Measurements from ENCODE around the gene TBC1D22A.

TBC1D22A gene

DNA sequence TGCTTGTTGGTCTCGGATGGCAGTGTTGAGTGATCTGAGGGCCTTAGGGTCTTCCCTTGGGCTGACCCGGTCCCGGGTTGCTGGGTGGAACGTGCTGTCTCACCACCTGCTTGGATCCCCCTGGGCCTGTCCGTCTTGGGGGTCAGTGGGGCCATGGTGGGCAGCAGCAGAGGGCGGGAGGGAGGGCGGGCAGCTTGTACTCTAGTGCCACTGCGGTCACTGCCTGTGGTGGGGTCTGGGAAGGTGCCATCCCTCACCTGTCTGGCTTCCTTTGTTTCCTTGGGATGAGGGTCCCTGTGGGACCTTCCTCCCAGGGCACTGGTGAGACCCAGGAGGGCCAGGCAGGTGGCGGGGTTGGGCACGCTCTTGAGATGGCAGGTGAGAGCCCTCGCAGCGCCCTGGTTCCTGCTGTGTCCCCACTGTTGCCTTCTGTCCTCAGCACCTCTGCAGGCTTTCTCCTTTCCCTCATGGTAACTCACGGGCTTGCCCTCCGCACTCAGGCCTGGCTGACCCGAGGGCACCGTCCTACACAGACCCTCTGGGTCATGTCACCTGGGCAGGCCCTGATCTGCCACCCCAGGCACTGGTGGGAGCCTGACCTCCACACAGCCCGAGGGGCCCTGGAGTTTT lies 34.2 kb downstream of the TBC1D22A start:
- DNase-seq, result no peak

DNA sequence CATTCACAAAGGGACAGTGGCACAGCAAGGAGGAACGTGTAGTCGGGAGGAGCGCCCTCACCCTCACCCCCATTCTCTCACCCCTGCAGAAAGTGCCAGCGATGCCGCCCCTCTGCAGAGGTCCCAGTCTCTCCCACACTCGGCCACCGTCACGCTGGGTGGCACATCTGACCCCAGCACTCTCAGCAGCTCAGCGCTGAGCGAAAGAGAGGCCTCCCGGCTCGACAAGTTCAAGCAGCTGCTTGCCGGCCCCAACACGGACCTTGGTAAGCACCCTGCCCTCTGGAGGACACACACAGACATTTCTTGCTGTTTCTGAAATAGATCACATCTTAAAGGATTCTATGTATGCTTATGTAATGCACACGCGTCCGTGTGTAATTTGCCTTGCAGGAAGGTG lies 34.9 kb downstream of the TBC1D22A start:
- no peak for DNase-seq

DNA sequence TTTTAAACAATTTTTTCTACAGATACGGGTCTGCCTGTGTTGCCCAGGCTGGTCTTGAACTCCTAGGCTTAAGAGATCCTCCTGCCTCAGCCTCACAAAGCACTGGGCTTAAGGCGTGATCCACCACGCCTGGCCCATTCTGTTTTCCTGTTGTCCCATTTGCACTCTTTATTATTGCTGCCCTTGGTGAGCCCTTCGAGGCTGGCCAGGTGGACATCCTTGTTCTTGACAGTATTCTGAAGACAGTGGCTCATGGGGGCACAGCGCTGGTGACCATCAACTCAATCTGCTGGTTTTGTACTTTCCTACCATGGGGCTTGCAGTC lies 35.6 kb downstream of the TBC1D22A start:
- no peak for DNase-seq

DNA sequence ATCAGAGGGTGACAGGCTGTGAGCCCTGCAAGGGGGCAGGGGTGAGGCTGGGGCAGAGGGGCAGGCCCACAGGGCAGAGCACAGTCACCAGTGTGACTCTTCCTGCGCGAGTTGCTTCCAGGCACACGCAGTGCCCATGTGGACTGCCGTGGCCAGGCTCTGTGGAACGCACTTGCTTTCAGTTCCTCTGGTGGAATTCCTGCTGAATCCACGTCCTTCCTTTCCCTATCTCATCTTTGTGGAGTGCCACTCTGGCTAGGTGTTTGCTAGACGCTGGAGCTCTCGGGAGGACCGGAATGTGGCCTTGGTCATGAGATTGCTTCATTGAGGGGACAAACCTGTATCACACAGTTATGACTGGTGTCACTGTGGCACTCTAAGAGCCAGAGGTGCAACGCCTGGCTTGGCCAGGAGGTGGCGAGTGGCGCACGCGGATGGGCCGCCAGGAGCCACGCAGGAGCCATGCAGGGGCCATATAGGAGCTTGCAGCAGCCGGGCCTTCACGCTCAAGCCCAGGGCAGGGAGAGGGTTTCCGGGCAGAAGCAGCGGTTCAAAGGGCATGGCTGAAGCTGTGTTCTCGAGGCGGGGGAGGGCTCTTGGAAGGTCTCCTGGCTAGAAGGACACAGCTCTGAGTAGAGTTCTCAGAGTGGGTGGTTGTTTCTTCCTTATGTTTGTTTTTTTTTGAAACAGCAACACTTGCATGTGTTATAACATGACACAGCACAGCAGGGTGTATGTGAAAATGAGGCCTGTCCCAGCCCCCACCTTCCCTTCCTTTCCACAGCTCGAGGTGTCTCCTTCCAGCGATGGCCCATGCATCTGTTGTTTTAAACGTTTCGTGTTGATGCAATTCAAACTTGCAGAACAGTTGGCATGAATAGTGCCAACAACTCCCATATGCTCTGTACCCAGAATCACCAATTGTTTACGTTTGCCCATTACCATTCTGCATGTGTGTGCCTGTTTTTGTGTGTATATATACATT lies 36.2 kb downstream of the TBC1D22A start:
- DNase-seq, result peak in 1 of 2 experiments; percentile 44

DNA sequence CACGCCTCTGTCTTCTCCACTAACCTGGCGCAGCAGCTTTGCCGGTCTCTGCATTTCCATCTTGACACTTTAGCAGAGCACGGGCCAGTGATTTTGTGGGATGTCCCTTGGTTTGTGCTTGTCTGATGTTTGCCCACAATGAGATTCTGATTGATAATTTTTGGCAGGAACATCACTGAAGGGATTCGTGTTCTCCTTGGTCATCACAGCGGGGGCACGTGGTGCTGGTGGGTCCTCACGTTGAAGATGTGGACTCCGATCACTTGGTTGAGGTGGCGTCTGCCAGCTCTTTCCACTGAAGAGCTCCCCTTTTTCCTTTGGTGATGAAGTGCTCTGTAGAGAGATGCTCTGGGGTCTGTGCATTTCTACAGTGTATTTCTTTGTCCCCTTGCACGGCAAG lies 37.2 kb downstream of the TBC1D22A start:
- DNase-seq, result no peak

DNA sequence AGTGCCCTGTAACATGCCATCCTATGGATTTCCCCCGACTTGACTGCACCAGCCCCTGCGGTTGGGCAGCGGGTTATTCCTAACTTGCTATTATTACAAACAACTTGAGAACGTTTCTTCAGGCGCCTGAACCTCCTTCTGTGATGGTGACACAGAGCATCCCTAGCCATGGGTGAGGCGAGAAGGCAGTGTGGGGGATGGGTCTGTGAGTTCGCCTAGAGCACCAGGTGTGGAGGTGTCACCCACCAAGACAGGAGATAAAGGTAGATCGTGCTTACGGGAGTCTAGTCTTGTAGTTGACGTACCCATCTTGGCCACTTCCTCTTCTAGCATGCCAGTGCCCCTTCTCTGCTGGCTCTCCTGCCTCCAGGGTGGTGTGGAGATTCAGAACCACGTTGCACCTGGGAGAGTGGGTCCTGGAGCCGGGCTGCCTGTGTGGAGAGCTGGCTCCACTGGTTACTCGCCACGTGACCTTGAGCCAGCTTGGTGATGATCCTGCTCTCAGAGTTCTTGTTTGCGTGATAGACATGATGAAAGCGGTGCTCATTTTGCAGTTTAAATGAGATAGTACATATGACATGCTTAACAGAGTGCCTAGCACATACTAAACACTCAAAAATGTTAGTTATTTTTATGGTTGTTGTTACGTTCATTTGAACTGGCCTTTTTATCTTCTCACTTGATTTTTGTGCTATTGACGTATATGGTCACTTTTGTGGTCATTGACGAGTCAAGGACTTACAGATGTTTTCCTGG lies 37.8 kb downstream of the TBC1D22A start:
- DNase-seq, result no peak

DNA sequence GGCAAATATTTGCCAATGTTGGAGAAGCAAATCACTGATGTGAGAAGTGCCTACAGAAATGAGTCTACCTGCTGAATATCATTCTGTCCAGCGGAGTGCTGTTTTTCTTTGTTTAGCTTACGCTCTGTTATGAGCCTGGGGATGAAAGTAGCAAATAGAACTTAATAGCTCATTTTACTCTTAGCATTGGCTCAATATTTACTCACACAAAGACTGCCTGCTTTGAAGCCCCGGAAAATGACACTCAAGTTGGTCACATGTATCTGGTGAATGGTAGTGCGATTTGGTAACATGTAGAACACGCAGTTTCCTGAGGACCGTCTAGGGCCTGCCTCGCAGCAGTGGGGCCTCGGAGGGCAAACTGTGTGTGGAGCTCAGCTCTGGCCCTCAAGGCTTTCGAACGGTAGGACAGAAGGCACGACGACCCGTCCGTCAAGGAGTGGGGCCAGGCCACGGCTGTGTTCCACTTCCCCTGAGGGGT lies 38.9 kb downstream of the TBC1D22A start:
- DNase-seq, result no peak

DNA sequence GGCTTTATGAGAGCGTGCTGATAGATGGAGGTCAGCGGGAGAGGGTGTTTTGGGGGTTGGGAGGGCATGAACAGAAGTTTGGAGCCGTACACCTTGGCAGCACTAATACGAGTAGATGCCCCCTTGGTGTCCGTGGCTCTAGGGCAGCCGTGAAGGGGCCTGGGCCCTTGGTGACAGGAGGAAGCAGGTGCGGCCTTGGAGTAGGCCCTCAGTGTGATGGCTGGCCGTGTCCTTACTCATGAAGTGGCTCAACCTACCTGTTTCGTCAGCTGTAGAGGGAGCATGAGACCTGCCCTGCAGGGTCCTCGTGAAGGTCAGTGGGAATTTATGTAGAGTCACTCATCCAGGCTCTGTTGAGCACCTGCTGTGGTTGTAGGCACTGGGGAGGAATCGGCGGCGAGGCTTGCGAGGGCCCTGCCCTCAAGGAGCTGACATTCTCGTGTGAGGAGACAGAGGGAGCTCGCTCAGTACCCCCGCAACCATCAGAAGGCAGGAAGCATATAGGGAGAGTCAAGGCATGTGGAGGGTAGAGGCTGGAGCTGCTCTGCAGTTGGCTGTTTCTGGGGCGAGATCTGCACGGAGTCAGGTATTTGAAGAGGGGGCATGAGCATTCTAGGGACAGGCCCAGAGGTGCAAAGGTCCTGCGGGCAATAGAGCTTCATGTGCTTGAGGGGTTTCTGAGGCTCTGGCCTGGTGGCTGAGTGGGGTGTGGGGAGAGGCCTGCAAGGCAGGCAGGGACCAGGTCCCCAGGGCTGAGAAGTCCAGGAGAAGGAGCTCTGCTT lies 39.6 kb downstream of the TBC1D22A start:
- DNase-seq, result no peak

DNA sequence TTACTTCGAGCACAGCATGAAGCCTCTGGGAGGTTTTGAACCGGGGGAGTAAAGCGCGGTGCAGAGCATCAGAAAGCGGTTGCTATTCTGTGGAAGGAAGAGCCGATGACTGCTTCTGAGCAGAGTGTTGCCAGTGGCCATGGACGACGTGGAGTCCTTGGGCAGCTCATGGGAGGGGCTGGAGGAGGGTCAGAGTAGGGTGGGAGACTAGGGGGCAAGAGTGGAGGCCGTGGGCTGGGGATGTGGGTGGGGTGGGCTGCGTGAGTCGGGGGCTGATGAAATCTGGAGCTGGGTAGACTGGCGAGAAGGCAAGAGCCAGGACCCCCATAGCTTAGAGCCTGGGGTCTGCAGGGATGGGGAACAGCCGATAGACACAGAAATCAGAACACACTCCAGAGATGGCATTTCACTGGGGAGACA lies 40.2 kb downstream of the TBC1D22A start:
- DNase-seq, result no peak

DNA sequence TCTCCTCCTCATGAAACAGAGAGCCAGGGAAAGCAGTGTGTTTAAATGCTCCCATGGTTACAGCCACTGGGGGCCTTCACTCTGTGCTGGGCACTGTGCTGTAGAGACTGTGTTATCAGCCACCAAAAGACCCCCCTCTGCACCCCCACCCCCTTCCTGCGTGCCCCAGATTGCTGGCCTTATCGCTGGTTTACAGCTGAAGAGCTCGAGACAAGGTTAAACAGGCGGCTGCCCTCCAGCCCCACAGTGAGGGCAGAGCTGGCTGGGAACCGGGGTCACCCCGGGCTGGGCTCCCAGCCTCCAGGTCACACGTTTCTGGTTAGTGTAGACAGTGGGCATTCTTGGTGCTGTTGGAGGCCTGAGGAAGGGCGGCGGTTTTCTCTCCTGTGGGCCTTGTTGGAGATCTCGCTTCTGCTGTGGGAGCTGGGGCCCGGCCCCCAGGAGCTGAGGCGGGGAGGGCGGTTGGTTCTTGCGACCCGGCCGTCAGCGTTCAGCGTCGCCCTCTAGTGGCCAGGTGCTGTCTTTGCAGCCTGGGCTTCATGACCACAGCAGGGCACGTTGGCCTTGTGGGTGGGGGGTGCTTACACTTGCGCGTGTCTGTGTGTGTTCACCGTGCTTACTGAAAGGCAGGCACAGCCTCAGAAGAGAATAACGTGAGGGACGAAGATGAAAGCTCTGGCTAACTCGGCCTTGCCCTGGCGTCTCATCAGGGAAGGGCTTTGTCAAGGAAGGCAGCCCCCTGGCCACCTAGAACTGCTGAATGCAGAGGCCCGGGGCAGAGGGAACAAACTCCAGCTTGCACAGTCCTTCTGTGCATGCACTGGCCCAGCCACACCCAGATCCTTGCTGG lies 40.8 kb downstream of the TBC1D22A start:
- peak in 1 of 2 experiments; percentile 14 for DNase-seq

DNA sequence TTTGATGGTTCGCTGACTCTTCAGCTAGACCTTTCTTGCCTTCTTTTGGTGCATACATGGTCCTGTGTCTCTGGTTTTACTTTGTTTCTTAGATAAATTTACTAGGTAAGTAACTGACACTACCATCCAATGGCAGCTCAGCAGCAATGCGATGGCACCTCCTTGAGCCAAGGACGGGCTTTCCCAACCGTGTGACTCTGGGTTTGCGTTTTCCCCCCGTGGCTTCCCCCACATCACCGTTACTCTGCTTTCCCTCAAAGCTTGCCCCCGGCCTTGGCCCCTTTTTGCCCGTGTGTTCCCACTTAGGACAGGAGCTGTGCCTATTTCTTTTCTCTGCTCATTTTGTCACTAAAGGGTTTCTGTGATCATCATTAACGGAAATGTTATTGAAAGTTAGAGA lies 41.5 kb downstream of the TBC1D22A start:
- DNase-seq, result no peak

DNA sequence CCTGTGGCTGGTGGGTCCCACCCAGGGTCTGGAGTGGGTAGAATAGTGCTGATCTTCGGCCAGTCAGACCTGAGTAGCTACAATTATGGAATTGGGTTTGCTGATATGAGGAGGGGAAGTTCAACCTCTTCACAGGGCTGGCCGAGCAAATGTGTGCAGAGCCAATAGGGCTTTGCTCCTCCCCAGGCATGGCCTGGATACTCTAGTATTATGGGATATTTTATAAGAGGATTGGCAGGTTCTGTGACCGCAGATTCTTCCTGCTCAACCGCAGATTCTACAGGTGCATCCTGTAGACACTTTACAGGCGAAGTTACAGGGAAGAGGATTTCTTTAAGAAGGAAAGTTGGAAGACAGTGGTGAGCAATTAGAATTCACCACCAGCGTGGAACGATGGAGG lies 44.3 kb downstream of the TBC1D22A start:
- no peak for DNase-seq

DNA sequence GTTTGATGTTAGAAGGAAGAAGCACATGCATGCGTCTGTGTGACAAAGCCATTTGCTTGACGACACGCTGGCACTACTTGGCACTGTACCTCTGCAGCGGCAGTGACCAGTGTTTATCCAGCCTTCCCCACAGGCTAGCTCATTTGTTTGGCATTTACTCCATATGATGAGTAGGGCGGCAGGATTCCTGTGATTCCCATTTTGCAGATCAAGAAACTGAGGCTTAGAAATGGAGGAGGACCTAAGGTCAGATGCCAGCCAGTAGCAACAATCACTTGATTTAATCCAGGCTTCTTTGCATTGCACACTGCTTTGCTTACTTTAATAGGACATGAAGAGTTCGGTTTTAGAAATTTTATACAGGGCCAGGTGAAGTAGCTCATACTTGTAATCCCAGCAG lies 45.0 kb downstream of the TBC1D22A start:
- no peak for DNase-seq

DNA sequence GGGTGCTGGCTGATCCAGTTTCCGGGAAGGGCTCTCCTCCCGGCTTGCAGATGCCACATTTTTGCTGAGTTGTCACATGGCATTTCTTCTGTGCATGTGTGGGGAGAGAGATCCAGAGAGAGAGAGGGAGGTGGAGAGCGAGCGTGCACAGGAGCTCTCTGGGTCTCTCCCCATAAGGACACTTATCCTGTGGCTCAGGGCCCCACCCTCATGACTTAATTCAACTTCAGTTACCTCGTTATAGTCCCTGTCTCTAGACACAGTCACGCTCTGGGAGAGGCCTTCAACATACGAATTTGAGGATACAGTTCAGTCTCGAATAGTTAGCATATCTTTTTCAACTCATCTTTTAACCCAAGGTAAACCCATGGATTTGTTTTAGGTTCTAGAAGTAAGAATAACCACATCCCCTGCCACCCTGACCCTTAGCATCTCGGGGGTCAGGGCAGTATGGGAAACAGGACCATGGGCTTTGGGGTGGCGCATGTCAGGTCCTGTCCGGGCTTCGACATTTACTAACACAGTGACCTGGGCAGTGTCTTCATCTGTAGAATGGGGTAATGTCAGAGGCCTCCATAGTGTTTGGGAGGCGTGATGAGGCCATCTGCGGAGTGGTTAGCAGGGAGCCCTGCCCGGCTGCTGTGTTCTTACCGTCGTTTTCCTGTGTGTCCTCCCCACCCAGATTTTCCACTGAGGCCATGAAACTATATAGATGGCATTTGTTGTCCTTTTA lies 46.9 kb downstream of the TBC1D22A start:
- no peak for DNase-seq

DNA sequence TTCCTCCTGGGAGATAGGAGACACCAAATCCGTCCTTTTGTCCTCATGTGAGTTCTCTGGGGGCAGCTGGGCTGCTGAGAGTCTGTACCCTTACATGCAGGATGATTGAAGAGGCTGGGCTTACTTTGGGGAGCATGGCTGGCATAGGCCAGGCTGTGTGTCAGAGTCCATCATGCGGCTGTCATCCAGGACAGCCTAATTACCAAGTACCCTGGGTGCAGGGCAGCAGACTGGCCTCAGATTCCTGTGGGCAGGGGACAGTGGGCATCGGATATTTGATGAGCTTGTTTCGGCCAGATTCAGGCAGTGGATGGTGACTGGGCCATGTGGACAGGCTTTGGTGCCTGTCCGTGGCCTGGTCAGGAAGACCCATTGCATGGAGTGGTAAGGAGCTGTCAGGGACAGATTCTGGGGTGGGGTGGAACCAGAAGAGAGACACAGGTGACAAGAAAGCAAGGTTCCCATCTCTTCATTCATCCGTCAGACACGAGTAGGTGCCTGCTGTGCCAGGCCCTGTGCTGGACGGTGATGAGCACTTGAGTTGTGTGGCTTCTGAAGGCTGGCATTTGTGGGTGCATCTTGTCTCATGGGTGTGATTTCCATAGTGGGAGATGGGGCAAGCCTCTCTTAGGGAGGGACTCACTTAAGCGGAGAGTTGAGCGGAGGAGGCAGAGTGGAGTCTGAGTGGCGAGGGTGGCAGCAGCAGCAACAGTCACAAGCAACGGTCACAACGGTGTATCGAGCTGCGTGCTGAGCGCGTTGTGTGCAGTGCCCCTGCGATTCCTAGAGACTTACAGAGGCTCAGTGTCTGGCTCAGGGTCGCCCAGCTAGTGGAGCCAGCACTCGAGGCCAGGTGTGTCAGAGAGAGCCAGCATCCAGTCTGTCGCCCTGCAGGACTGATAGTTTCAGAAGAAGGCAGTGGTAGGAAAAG lies 48.7 kb downstream of the TBC1D22A start:
- DNase-seq, result no peak

DNA sequence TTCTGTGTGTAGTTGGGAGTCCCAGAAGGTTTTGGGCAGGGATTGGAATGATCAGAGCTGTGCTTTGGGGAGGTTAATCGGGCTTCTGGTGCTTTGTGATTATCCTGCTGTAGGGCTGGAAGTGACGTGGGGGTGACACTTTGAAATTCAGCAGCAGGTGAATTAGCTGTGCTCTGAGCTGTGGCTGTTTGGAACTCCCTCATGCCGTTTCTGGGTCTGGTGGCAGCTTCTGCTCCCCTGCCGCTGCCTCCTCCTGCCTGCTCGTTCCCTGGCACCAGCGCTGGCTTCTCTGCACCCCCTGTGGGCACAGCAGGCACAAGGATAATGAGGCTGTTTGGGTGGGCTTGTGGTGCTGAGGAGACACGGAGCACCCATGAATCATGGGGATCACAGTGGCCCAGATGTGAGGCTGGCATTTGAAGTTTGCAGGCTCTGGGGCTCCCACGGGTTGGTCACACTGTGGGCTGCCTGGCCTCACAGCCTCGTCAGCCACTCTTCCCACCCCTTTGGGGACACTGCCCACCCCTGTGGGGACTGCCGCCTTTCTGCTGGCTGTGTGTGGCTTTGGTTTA lies 49.7 kb downstream of the TBC1D22A start:
- DNase-seq, result no peak

DNA sequence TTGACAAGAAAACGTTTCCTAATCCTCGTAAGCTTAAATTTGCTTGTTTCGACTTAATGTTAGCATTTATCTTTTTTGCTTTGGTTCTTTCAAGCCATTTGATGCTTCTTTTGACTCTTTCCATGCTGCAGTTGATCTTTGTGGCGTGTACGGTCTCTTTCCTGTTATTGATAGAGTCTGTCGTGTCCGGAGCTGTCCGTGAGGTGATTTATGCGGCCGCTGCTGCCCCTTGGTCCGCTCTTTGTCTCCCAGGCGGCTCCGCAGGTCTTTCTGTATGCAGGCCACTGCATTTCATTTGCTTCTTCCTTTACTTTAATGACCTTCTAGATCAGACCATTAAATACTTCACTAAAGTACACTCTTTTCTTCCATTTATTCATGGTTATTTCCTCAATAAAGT lies 50.3 kb downstream of the TBC1D22A start:
- DNase-seq, result no peak

DNA sequence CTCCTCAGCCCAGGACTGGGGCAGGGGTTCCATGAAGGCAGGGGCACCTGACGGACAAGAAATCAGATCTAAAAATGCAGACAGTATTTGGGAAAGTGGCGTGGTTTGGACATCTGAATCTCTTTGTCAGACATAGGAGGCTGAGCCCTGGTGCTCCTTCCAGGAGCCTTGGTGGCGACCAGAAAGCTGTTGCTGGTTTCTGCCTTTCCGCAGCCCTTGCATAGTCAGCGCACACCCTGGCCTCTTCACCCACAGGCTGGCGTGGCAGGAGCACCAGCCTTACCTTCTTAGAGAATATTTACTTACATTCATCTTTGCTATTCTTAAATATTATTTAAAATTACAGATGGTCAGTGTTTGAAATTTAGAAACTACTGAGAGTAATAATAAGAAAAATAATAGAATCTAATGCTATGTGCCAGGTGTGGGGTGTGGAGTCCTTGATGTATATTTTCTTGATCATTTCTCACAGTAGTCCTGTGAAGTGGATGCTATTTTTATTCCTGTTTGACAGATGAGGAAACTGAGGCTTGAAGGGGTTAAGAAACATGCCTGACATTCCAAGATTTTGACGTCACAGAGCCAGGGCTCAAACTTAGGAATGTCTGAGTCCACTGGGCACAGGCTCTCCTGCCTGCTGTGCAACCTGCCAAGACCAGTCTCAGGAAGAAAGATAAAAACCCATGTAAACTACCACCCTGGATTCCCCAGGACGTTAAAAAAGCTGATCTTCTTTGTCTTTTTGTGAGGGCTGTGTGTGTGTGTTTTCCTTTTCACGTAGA lies 51.6 kb downstream of the TBC1D22A start:
- no peak for DNase-seq

DNA sequence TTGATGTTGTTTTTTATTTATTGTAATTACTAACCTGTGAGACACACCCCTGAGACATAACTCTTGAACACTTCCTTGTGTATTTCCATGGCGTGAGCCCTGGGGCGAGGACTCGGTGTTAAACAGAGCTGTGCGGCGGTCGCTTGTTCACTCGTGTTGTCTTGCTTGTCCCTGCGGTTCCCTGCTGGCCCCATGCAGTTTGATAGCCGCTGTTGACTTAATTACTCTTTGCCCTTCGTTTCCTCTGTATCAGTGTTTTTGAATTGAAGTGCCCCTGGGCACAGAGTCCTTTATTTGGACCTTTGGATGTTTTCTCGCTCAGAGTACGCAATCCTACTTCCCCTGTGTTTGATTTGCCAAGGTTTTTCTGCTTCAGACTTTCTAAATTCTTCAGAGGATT lies 52.7 kb downstream of the TBC1D22A start:
- DNase-seq, result no peak
